Stomach (tissue), 9 donors: Measurements from ENCODE around the gene TRIM10. TPM values are rescaled to one million over a fixed set of nuclear protein-coding genes. Genes with fewer than 3 reads are reported as not detected.

Source experiments
- DNase-seq, 2 donors: peaks; one replicate each; pipeline versions ENCODE4 v3.0.0 to v3.0.0-alpha.2; 2013 to 2019
- H3K27ac ChIP-seq, 5 donors: fragments of 200-600 bp in 4 of 5; sonication (generic) in 4 of 5; one replicate each; pipeline ENCODE4 v1.5.1; 2013 to 2019; ENCODE audit warnings: mild to moderate bottlenecking in 1 of 5, moderate library complexity in 1 of 5
- H3K27me3 ChIP-seq, 3 donors: fragments of 200-600 bp; sonication (generic); one replicate each; pipeline ENCODE4 v1.5.1; 2017 to 2019; ENCODE audit warnings: mixed run types in 1 of 3
- H3K36me3 ChIP-seq, 4 donors: fragments of 200-600 bp; sonication (generic); 1 replicate in 3 of 4; 2 replicates in 1 of 4; pipeline ENCODE4 v1.5.1; 2016 to 2019
- H3K4me1 ChIP-seq, 4 donors: fragments of 200-600 bp; sonication (generic); one replicate each; pipeline ENCODE4 v1.5.1; 2016 to 2019
- H3K4me3 ChIP-seq, 4 donors: fragments of 200-600 bp; sonication (generic) in 3 of 4; one replicate each; pipeline ENCODE4 v1.5.1; 2016 to 2019; ENCODE audit warnings: mild to moderate bottlenecking in 1 of 4
- H3K9me3 ChIP-seq, 4 donors: fragments of 200-600 bp; sonication (generic); one replicate each; pipeline ENCODE4 v1.5.1; 2016 to 2019
- EP300 ChIP-seq: sonication (generic); formaldehyde crosslinking; IDR thresholded peaks from one replicate; pipeline ENCODE4 v1.6.1; 2017; ENCODE audit warnings: antibody characterized with exemption
- POLR2A ChIP-seq, 4 donors: fragments of 450-650 bp; IDR thresholded peaks; one replicate each; pipeline ENCODE4 v1.6.1; 2016; ENCODE audit warnings: antibody characterized with exemption in 4 of 4, control low read depth in 2 of 4, mild to moderate bottlenecking in 1 of 4, moderate library complexity in 1 of 4
- POLR2AphosphoS5 ChIP-seq, 3 donors: sonication (generic); formaldehyde crosslinking; IDR thresholded peaks; one replicate each; pipeline ENCODE4 v1.6.1; 2016; ENCODE audit warnings: antibody characterized with exemption in 3 of 3
- WGBS, 5 donors: extraction: QIAGEN DNeasy Blood & Tissue Kit in 3 of 5; methylation state at CpG; one replicate each; pipeline versions ENCODE4 v1.1.5 to v1.1.7; 2013 to 2018; 5-methylcytosine and 5-hydroxymethylcytosine counted together
- intact Hi-C: fragments of 100-400 bp; cut with DNase I; formaldehyde crosslinking; loops from one replicate; pipeline ENCODE4 v1.15.1; 2023; ENCODE audit warnings: low total_unique reads
- polyA plus RNA-seq, 3 donors: library from polyadenylated mRNA; stranded (reverse); fragments of 200-250 nt; gene quantifications; one replicate each; pipeline ENCODE4 v1.2.3, GENCODE V29; 2013
- total RNA-seq, 5 donors: library from RNA; depleted of rRNA; stranded (reverse); fragments of >200 nt; gene quantifications; one replicate each; pipeline versions ENCODE4 v1.1.0 to v1.2.3, GENCODE V29; 2014 to 2016
- TF ChIP-seq, protein P1 (sequence below), 7 experiments: fragments of 450-650 bp in 4 of 7; fragments of 200-600 bp in 3 of 7; sonication (generic) in 3 of 7; IDR thresholded peaks; one replicate each; pipeline ENCODE4 v1.5.1; 2016 to 2019; ENCODE audit warnings: antibody characterized with exemption in 7 of 7, control low read depth in 2 of 7, mild to moderate bottlenecking in 1 of 7
- donor health status: healthy with polysubstance abuse.
- donor health status: Bipolar disorder and iron deficiency.
- donor health status: healthy.

The TRIM10 gene
- total and polyA plus RNA-seq, 8 donors, result 0.37 to 2.3 (median 0.58) TPM; not detected in 5

- Histone ChIP-seq H3K36me3 (no peaks in the 10 kb centered on the region), H3K4me3 (no peak overlapping the region), H3K9me3 (no peaks in the 10 kb centered on the region), H3K27ac (no peak overlapping the region), H3K4me1 (peaks cover 0 to 6% (median 0%) of the 10 kb centered on the region in 4 donors), H3K27me3 (peaks cover 0 to 52% (median 10%) of the 10 kb centered on the region in 3 donors)
- intact Hi-C loops, result no loop called here
- no peak for DNase-seq
- TF ChIP-seq POLR2AphosphoS5 (IDR thresholded peaks at IDR 0.05) (no peak), POLR2A (IDR thresholded peaks at IDR 0.05) (no peak)
- 74 to 81% (median 78%) methylated on average over 6 of the region's 6 CpGs for WGBS, 5 donors
These were observed 44.3 kb downstream of the TRIM10 start for GRCh38 chr6:30116724-30117123.

GRCh38 chr6:30113841-30114240 is 47.2 kb downstream of the TRIM10 start:
- WGBS, 5 donors, result 39 to 56% (median 51%) methylated on average over 1 of the region's 1 CpG
- Histone ChIP-seq H3K27ac (peak overlapping the region in 2 of 5 donors; percentile 60 to 69), H3K36me3 (no peaks in the 10 kb centered on the region)

DNA sequence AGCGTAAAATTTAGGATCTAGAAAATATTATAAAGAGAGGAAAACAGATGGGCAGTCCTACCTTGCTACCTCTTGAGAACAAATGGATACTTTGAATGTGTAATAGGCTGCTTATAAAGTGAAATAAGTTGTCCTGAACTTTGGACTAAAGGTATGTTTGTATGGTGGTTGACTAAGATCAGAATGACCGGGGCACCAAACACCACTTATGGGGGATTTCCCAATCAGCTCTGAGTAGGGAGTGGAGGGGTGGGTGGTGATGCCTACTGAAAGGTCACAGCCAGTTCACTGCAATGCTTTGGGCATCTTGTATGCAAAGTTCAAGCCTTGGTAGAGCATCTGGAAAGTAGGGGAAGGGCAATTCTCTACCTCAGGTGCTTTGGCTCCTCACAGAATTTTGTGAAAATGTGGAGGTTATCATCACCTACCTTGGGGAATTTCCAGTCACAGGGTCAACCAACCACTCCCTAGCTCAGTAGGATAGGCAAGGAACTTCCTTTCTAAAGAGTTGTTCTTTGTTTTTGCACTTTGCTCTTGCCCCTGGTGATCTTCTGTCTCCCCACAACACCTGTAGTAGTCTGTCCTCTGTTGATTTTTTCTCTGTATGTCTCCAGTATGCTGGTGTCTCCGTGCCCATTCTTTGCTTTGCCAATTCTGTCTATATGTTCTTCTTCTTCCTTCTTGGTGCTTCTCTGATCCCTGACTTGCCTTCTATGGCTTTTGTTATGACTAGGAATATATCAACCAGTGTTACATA is 47.8 kb downstream of the TRIM10 start, which contains the start of gene TRIM31:
TRIM31 (minus strand) TSS at position 88 of the 757 bp plus-strand sequence. CDS start 285 bp downstream, outside the sequence.
- DNase-seq, result peak in 1 of 2 donors; percentile 49
- Histone ChIP-seq H3K9me3 (no peaks in the 10 kb centered on the region), H3K27ac (peak within 1 kb of the TSS in 3 of 5 donors; percentile 36 to 69 (median 60)), H3K27me3 (peaks cover 0 to 81% (median 13%) of the 10 kb centered on the region in 3 donors), H3K4me3 (peak within 1 kb of the TSS in 2 of 4 donors; percentile 18 to 32), H3K36me3 (no peaks in the 10 kb centered on the region), H3K4me1 (peaks cover 0 to 6% (median 0%) of the 10 kb centered on the region in 4 donors)
- no peak for TF ChIP-seq POLR2A (IDR thresholded peaks at IDR 0.05)
- TF ChIP-seq EP300, result no peak
- TF ChIP-seq POLR2AphosphoS5 (IDR thresholded peaks at IDR 0.05), result no peak
- TF ChIP-seq, protein P1, sequence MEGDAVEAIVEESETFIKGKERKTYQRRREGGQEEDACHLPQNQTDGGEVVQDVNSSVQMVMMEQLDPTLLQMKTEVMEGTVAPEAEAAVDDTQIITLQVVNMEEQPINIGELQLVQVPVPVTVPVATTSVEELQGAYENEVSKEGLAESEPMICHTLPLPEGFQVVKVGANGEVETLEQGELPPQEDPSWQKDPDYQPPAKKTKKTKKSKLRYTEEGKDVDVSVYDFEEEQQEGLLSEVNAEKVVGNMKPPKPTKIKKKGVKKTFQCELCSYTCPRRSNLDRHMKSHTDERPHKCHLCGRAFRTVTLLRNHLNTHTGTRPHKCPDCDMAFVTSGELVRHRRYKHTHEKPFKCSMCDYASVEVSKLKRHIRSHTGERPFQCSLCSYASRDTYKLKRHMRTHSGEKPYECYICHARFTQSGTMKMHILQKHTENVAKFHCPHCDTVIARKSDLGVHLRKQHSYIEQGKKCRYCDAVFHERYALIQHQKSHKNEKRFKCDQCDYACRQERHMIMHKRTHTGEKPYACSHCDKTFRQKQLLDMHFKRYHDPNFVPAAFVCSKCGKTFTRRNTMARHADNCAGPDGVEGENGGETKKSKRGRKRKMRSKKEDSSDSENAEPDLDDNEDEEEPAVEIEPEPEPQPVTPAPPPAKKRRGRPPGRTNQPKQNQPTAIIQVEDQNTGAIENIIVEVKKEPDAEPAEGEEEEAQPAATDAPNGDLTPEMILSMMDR (IDR thresholded peaks at IDR 0.05), result no peak
- intact Hi-C loops, result no loop called here
- WGBS, 5 donors, result 46 to 67% (median 58%) methylated on average over 3 of the region's 3 CpGs

More at GRCh38 chr6:30113841-30114240, 47.2 kb downstream of the TRIM10 start:
- DNase-seq, result no peak
- Histone ChIP-seq H3K27me3 (peaks cover 0 to 76% (median 13%) of the 10 kb centered on the region in 3 donors), H3K4me3 (no peak overlapping the region), H3K4me1 (peaks cover 0 to 6% (median 0%) of the 10 kb centered on the region in 4 donors), H3K9me3 (no peaks in the 10 kb centered on the region)
- TF ChIP-seq POLR2AphosphoS5 (IDR thresholded peaks at IDR 0.05) (no peak), EP300 (no peak)
- TF ChIP-seq, protein P1 (IDR thresholded peaks at IDR 0.05), result no peak
- intact Hi-C loops, result no loop called here

- no peaks in the 10 kb centered on the region for H3K36me3 ChIP-seq
- peak overlapping the region in 3 of 5 donors; percentile 36 to 69 (median 60) for H3K27ac ChIP-seq
- peaks cover 0 to 6% (median 0%) of the 10 kb centered on the region in 4 donors for H3K4me1 ChIP-seq
- peak overlapping the region in 2 of 4 donors; percentile 18 to 32 for H3K4me3 ChIP-seq
- DNase-seq, result no peak
- H3K9me3 ChIP-seq, result no peaks in the 10 kb centered on the region
- intact Hi-C loops, result no loop called here
- peaks cover 0 to 80% (median 13%) of the 10 kb centered on the region in 3 donors for H3K27me3 ChIP-seq
- TF ChIP-seq EP300 (no peak), POLR2AphosphoS5 (IDR thresholded peaks at IDR 0.05) (no peak), POLR2A (IDR thresholded peaks at IDR 0.05) (no peak)
- TF ChIP-seq, protein P1 (IDR thresholded peaks at IDR 0.05), result no peak
- 61 to 74% (median 72%) methylated on average over 10 of the region's 10 CpGs for WGBS, 5 donors
These were observed 48.5 kb downstream of the TRIM10 start for GRCh38 chr6:30112402-30112994.
